ENCODE results near the gene AIDA. TPM values are rescaled to one million over a fixed set of nuclear protein-coding genes. Genes with fewer than 3 reads are reported as not detected.

Gene AIDA
- total RNA-seq, 1 donor from 2014 or later: 74.5 TPM

GRCh38 chr1:222711319-222712252 lies 705 bp downstream of the AIDA start:
- H3K27ac Mint-ChIP-seq (ENCODE audit: unreplicated experiment): peak overlapping the region; percentile 100
- H3K27me3 Mint-ChIP-seq (ENCODE audit: low read depth): no peaks in the 10 kb centered on the region
- no peaks in the 10 kb centered on the region for H3K9me3 Mint-ChIP-seq (ENCODE audit: low read depth)
- H3K4me1 Mint-ChIP-seq (ENCODE audit: low read depth): peaks cover 43% of the 10 kb centered on the region
- peak overlapping the region; percentile 92 for H3K4me3 Mint-ChIP-seq (ENCODE audit: unreplicated experiment)
- no peak for TF ChIP-seq CTCF (IDR thresholded peaks at IDR 0.05)
- H3K36me3 Mint-ChIP-seq (ENCODE audit: low read depth): peaks cover 1% of the 10 kb centered on the region
- DNase-seq (ENCODE audit: low spot score): no peak

- no peak overlapping the region for H3K4me3 Mint-ChIP-seq (ENCODE audit: unreplicated experiment)
- TF ChIP-seq CTCF (IDR thresholded peaks at IDR 0.05): no peak
- no peak overlapping the region for H3K27ac Mint-ChIP-seq (ENCODE audit: unreplicated experiment)
- peaks cover 48% of the 10 kb centered on the region for H3K4me1 Mint-ChIP-seq (ENCODE audit: low read depth)
- H3K27me3 Mint-ChIP-seq (ENCODE audit: low read depth): no peaks in the 10 kb centered on the region
- peaks cover 2% of the 10 kb centered on the region for H3K9me3 Mint-ChIP-seq (ENCODE audit: low read depth)
- DNase-seq (ENCODE audit: low spot score): no peak
- H3K36me3 Mint-ChIP-seq (ENCODE audit: low read depth): peaks cover 2% of the 10 kb centered on the region
Measured at GRCh38 chr1:222709700-222710153, 2.6 kb downstream of the AIDA start.

- Mint-ChIP-seq H3K27ac (ENCODE audit: unreplicated experiment) (no peak overlapping the region), H3K36me3 (ENCODE audit: low read depth) (peaks cover 8% of the 10 kb centered on the region), H3K27me3 (ENCODE audit: low read depth) (no peaks in the 10 kb centered on the region), H3K4me1 (ENCODE audit: low read depth) (peaks cover 38% of the 10 kb centered on the region), H3K4me3 (ENCODE audit: unreplicated experiment) (no peak overlapping the region), H3K9me3 (ENCODE audit: low read depth) (peaks cover 11% of the 10 kb centered on the region)
- TF ChIP-seq CTCF (IDR thresholded peaks at IDR 0.05): peak; percentile 44
- DNase-seq (ENCODE audit: low spot score): no peak
Measured at GRCh38 chr1:222706815-222707214, 5.5 kb downstream of the AIDA start.

- DNase-seq (ENCODE audit: low spot score): no peak
- H3K4me1 Mint-ChIP-seq (ENCODE audit: low read depth): peaks cover 17% of the 10 kb centered on the region
- peaks cover 10% of the 10 kb centered on the region for H3K36me3 Mint-ChIP-seq (ENCODE audit: low read depth)
- H3K27ac Mint-ChIP-seq (ENCODE audit: unreplicated experiment): no peak overlapping the region
- no peak overlapping the region for H3K4me3 Mint-ChIP-seq (ENCODE audit: unreplicated experiment)
- peaks cover 11% of the 10 kb centered on the region for H3K9me3 Mint-ChIP-seq (ENCODE audit: low read depth)
- no peaks in the 10 kb centered on the region for H3K27me3 Mint-ChIP-seq (ENCODE audit: low read depth)
- no peak for TF ChIP-seq CTCF (IDR thresholded peaks at IDR 0.05)
Measured at GRCh38 chr1:222704260-222704659, 8.0 kb downstream of the AIDA start.

- H3K4me1 Mint-ChIP-seq (ENCODE audit: low read depth): peaks cover 14% of the 10 kb centered on the region
- H3K27ac Mint-ChIP-seq (ENCODE audit: unreplicated experiment): no peak overlapping the region
- no peak for TF ChIP-seq CTCF (IDR thresholded peaks at IDR 0.05)
- H3K36me3 Mint-ChIP-seq (ENCODE audit: low read depth): peaks cover 11% of the 10 kb centered on the region
- DNase-seq (ENCODE audit: low spot score): no peak
- H3K27me3 Mint-ChIP-seq (ENCODE audit: low read depth): no peaks in the 10 kb centered on the region
- H3K4me3 Mint-ChIP-seq (ENCODE audit: unreplicated experiment): no peak overlapping the region
- peaks cover 11% of the 10 kb centered on the region for H3K9me3 Mint-ChIP-seq (ENCODE audit: low read depth)
Measured at GRCh38 chr1:222702210-222702609, 10.1 kb downstream of the AIDA start.

Data from chondrocyte (in vitro differentiated cells).